Activated effector memory CD4-positive, alpha-beta T cell treated with anti-CD3 and anti-CD28 coated beads, Interleukin-2, amount 50 U/mL, for 16 hours (primary cell): ENCODE data around the gene DOCK4.

Experiments used
- DNase-seq: peaks from one replicate; pipeline ENCODE4 v3.0.0-alpha.2; 2020

Gene DOCK4

GRCh38 chr7:111990643-111991042, 215.6 kb downstream of the DOCK4 start:
- DNase-seq = no peak

DNA sequence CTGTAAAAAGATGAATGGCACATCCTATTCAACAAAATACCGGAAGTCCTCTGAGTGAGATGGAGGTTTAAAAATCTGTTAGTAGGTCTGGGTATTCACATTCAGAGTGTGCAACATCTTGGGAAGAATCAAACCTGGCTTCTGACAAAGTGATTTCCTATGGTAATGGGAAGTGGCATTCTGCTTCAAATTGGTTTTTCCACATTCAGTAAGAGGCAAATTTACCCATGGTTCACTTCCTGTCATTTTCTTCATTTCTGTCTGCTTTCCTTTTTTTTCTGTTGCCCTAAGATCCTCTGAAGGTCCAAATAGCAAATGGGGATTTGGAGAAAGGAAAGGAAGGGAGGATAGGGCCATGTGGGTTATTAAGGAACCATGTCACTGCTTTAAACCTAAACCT, 218.3 kb downstream of the DOCK4 start:
- DNase-seq = no peak

DNA sequence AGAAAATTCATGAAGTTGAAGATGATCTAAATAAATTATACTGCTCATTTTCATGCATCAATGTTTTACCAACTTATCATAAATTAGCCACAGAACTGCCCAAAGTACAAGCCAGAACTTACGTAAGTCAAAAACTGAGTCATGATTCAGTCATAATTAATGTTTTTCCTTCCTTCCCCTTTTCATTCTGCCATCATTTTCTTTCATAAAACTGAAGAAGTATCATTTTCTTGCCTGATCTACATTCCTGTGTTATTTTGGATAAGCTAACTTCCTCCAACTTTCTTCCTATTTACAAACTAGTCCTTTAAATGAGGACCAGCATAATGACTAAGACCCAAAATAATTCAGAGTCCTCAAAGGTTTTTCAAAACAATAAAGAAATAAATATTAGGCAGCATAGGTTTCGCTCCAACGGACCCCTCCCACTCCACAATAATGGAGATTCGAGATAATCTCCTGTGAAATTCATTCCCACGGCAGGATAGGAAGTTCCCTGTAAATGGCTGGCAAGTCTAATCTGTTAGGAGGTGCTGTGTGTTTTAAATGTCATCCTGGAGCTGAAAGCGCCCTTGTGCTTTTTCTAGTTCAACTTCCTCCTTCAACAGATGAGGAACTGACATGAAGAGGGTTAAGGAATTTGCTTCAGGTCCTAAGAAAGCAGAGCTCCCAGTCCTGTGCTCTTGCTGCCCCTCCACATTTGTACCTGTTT, 218.9 kb downstream of the DOCK4 start:
- no peak for DNase-seq

DNA sequence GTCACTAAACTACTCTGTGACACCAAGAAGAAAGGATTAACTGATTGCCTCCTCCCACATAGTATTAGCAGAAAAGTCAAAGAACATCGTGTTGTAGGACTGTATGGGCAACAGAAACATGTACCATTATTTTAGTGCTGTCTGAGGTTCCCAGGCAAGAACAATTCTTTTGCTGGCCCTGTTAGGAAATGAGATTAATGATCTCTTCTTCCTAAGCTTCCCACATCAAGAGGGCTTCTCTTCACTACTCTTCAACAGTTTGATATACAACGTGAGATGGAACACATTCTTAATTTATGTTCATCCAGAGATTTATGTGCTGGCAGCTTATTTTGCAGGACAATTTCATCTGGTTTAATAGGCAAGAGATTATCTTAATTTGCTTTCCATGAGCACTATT, 219.6 kb downstream of the DOCK4 start:
- DNase-seq = no peak

DNA sequence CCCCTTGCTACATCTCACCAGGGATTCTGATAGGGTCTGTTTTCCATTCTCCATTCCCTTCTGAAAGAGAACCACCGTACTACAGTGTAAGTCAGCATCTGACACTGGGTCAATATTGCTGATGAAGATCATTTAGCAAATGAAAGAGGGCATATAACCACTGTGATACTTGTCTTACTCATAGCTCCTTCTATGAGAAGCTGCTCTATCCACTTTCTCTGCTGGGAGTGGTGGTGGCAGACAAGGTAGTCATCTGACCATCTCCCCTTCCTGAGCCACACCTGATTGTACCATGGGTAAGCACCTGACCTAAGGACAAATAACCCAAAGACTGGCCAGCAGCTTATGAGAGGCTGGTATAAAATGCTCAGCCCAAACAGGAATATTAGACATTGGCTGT, 220.4 kb downstream of the DOCK4 start:
- no peak for DNase-seq

DNA sequence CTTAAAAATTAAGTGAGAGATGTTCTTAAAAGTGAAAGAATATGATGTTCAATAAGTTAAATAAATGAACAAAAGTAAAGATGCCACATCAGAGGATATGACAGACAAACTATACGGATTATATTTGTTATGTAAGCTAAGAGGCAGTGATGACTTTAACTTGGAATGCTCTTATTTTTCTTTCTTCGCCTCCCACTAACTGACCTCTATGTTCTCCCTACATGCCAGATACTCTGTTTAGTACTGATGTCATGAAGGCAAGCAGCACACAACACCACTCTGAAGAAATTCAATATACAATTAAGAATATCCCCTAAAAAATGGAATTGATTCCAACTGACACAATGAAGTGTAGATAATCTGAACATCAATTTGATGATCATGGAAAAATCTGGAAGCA, 223.4 kb downstream of the DOCK4 start:
- no peak for DNase-seq

GRCh38 chr7:111982133-111982532, 224.1 kb downstream of the DOCK4 start:
- DNase-seq = no peak

DNA sequence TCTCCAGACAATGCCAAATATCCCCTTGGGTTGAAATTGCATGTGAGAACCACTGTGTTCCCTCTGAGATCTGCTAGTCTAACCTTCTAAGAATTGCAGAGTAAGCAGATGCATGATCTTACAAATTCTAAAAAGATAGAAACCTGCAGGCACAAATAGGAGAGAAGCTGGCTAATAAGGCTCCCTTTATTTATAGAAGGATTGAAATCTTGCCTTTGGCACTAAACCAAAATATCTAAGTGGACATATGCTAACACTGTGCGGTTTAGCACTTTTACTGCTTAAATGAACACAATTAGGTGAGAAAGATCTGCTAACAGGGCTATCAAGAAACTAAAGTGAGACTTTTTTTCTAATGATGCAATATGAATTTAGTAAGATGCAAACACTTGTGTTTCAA, 225.5 kb downstream of the DOCK4 start:
- no peak for DNase-seq

GRCh38 chr7:111975346-111975745, 230.9 kb downstream of the DOCK4 start:
- no peak for DNase-seq

DNA sequence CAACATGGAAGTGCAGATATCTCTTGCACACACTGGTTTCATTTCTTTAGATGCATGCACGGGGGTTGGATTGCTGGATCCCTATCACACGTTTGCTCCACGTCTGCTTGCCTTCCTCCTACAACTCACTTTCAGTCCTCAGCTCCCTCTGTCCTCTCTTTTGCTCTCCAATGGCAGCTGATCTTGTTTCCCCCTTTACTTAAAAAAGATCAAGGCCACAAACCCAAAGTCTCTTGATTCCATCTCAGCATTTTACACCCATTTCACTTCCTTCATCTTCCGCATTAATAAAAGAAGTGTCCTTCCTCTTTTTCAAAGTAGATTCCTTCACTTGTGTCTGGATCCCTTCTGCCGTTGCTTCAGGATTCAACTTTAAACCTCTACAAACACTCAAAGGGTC, 245.2 kb downstream of the DOCK4 start:
- DNase-seq = no peak

GRCh38 chr7:111958896-111959295, 247.3 kb downstream of the DOCK4 start:
- no peak for DNase-seq

DNA sequence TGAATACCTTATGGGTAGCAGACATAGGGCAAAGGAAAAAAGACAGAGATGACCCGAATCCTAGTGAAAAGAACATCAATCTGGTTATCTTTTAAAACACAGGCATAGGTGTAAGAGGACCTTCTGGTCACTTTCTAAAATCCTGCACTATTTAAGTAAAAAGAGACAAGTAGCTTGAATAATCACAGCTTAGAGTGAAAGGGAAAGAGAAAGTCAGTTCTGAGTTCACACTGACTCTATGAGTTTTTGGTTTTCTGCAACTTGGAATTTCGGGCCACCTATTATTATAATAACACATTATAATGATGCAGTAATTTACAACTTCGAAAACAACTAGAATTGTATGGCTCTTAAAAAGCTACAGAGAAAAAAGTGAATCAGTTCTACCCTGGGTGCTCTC, 247.8 kb downstream of the DOCK4 start:
- DNase-seq = no peak

GRCh38 chr7:111955616-111956015, 250.6 kb downstream of the DOCK4 start:
- no peak for DNase-seq

DNA sequence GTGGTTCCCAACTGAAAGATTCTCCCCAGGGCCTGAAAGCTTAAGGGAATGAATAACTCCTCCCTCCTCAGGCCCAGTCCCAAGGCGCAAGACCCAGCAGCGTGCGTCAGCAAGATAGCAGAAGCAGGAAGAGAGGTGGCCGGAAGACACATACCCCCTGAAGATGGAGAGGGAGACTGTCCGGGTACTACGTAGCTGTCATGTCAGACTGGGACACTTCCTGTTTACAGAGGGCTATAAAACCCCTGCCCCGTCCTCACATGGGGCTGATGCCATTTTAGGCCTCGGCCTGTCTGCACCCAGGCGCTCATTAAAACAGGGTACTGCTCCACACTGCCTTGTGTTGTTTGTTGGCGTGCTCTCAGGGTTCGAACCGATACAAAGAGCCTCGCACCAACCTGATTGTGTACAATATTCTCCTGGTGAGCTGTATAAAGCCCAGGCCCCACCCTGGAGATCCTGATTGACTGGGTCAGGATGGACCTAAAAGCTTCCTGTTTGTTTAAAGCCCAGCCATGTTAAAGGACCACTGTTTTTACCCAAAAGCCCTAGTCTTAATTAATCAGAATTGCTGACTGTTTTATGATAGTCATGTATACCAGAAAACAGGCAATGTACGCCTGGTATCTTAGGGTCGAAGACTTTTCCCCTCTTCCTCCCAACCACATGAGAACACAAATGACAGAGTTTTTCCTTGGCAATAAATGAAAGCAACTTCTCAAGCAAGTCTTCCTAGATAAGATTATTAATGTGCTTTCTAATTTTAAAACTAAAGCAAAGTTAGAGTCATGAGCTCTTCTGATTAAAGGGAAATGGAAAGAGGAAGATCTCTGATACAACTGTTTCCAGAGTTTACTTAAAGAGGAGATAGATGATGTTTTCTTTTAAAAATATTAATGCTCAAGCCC, 251.5 kb downstream of the DOCK4 start:
- DNase-seq = no peak

- DNase-seq = no peak
These were observed 252.1 kb downstream of the DOCK4 start for GRCh38 chr7:111954056-111954455.

GRCh38 chr7:111953611-111954010, 252.6 kb downstream of the DOCK4 start:
- no peak for DNase-seq

GRCh38 chr7:111952783-111953182, 253.4 kb downstream of the DOCK4 start:
- no peak for DNase-seq

DNA sequence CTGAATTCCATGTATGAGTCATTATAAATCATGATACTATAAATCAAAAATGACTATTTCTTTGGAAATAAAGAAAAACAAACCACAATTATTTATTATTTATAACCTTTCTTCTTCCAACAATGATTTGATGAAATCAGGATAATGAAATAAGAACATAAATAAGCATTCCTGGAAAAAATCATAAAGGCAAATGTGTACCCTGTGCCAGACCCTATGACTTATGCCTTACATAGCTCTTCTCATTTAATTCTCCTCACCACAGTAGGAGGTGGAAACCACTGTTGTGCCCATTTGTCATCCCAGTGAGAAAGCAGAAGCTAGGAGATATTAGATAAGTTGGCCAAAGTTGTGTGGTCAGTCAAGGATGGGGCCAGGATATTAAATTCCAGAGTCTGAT, 255.1 kb downstream of the DOCK4 start:
- no peak for DNase-seq

DNA sequence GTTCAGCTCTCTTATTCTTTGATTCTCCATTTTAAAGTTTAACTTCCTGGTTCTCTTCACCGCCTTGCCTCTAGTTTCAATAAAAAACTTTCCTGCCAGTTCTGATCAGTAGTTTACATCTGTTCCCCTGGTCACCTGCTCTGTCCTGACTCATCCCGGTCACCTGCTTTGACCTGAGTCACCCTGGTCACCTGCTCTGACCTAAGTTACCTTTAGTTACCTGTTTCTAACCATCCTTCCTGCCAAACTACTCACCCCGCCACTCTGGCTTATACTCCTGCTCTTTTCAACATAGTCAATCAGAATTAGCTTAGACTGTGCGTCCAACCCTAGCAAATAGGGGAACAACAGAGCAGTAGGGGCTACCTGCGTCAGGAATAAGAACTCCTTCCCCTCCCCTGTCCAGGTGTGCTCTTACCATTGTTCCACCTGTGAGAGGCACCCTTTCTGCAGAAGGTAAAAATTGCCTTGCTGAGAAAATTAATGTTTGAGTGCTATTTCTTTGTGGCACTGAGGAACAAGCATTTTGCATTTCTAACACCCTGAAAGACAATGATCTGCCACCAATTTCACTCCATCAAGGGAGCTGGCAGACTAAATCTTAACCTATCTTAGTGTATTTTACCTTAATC, 263.6 kb downstream of the DOCK4 start:
- no peak for DNase-seq

DNA sequence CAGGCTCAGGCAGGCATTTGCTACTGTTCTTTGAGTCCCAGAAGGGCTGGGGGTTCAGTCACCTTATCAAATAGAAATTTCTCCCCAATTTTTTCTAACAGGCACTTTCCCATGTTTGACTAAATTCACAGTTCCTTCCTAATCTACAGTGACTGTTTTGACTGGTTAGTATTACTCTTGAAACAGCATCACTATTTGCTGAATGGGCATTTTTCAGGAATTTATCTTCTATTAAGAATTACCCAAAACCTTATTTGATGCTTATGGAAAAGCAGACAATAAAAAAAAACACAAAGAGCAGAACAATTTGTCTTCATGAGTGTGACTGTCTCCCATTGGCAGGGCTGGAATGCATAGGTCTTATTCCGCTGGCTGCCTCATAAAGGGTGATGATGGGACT, 269.0 kb downstream of the DOCK4 start:
- no peak for DNase-seq

DNA sequence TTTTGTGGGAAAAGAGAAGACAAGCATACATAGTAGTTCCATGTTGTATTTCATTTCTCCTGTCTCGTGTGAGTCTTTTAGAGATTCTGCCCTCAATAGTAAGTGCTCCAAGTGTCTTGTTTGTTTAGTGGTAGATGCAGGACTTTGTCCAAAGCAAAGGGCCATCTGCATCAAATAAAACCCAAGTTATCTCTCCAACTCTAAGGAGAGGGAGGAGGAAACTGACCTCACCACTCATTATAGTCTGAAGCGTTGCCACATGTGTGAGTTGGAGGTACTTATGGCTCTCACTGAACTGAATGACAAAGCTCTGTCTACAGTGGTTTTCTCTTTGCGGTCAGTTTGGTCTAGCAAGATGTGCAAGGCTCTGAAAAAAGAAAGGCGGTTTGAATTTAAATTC, 272.6 kb downstream of the DOCK4 start:
- DNase-seq = no peak

- no peak for DNase-seq
These were observed 274.2 kb downstream of the DOCK4 start for GRCh38 chr7:111931958-111932357.

DNA sequence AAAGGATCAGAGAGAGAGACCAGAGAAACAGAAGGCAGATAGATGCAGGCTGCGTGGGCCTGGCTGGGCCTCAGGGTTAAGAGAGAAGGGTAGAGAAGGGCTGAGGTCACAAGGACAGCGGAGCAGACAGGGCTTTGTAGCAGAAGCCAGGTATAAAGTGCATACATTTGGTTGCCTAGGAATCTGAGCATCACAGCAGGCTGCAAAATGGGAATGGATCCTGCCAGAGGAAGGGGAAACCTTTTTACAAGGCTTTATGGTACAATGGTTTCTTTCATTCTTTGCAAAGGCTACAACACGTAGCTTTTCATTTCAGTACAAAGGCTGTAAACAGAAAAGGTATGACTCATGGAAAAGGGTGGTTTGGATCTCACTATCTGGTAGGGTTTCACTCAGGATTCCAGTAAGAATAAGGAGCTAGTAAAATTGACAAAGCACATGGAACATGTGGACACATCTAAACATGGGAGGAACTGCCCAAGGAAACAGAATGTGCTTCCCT, 275.1 kb downstream of the DOCK4 start:
- no peak for DNase-seq

GRCh38 chr7:111929264-111929663, 276.9 kb downstream of the DOCK4 start:
- DNase-seq = no peak
